Thyroid gland (tissue), 4 donors: ENCODE results near the gene ARMH3.

Experiments used
- POLR2A ChIP-seq, 2 donors: fragments of 450-650 bp; IDR thresholded peaks; one replicate each; pipeline ENCODE4 v1.6.1; 2017; ENCODE audit warnings: antibody characterized with exemption in 2 of 2, mild to moderate bottlenecking in 2 of 2, moderate library complexity in 1 of 2
- TF ChIP-seq, protein P1 (sequence below), 6 experiments: fragments of 200-600 bp in 3 of 6; fragments of 450-650 bp in 3 of 6; sonication (generic) in 3 of 6; IDR thresholded peaks; one replicate each; pipeline ENCODE4 v1.5.1; 2016 to 2019; ENCODE audit warnings: antibody characterized with exemption in 6 of 6, mild to moderate bottlenecking in 2 of 6, inconsistent platforms in 1 of 6, moderate library complexity in 1 of 6

DNA sequence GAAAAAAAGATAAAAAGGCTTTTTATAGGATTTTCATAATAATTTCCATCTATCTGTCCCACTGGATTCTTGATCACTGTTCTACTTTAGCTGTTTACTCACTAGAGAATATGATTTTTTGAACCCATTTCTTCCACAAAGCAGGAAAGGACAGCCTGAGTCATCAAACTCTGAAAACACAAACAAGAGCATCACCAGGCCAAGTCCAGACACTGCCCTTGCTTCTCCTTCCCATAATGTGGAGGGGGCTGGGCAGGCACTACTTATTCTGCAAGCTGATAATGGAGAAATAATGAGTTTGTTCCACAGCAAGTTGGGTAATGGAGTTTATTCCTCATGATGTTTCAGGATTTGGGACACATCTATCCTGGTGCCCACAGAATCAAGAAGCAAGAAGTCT is 199.3 kb downstream of the ARMH3 start:
- TF ChIP-seq, protein P1, sequence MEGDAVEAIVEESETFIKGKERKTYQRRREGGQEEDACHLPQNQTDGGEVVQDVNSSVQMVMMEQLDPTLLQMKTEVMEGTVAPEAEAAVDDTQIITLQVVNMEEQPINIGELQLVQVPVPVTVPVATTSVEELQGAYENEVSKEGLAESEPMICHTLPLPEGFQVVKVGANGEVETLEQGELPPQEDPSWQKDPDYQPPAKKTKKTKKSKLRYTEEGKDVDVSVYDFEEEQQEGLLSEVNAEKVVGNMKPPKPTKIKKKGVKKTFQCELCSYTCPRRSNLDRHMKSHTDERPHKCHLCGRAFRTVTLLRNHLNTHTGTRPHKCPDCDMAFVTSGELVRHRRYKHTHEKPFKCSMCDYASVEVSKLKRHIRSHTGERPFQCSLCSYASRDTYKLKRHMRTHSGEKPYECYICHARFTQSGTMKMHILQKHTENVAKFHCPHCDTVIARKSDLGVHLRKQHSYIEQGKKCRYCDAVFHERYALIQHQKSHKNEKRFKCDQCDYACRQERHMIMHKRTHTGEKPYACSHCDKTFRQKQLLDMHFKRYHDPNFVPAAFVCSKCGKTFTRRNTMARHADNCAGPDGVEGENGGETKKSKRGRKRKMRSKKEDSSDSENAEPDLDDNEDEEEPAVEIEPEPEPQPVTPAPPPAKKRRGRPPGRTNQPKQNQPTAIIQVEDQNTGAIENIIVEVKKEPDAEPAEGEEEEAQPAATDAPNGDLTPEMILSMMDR (IDR thresholded peaks at IDR 0.05): no peak
- TF ChIP-seq POLR2A (IDR thresholded peaks at IDR 0.05): no peak
